ENCODE measurements around the gene REPS1. TPM values are rescaled to one million over a fixed set of nuclear protein-coding genes. Genes with fewer than 3 reads are reported as not detected.

Gene REPS1
- total and polyA plus RNA-seq, 2 donors (not counting 1 experiment from before 2014, with no cell fraction given): 38.1 to 57.1 TPM

DNA sequence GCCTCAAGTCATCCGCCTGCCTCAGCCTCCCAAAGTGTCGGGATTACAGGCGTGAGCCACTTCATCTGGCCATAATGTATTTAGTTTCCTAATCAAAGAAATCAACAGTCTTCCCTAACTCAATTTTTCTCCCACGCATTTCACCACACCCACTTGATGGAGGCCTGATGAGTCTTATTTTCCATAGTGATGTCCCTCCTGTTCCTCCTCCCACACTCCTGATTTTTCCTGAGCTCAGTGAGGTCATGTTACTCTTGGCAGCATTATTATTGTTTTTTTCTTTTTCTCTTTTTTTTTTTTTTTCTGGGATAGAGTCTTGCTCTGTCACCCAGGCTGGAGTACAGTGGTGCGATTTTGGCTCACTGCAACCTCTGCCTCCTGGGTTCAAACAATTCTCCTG lies 49.4 kb upstream of the REPS1 start:
- no peaks in the 10 kb centered on the region for H3K27me3 ChIP-seq (replicated peaks in 1 of 4; ENCODE audit: control extremely low read depth in 1 of 4, control insufficient read depth in 3 of 4, insufficient read depth in 4 of 4, low read length in 3 of 4)
- no peaks in the 10 kb centered on the region for H3K4me1 ChIP-seq (ENCODE audit: control insufficient read depth in 2 of 2, insufficient read depth in 2 of 2, low read length in 2 of 2)
- H3K36me3 ChIP-seq (replicated peaks in 1 of 2; ENCODE audit: control extremely low read depth in 1 of 2, control insufficient read depth in 1 of 2, extremely low read depth in 1 of 2, insufficient read depth in 2 of 2, low read length in 1 of 2): peaks cover 21 to 48% of the 10 kb centered on the region in 2 experiments
- no peaks in the 10 kb centered on the region for H3K9me3 Mint-ChIP-seq (ENCODE audit: insufficient read depth)
- no peak overlapping the region for H3K4me3 Mint-ChIP-seq
- peaks cover 6% of the 10 kb centered on the region for H3K4me1 Mint-ChIP-seq
- ATAC-seq (ENCODE audit: low read depth) (no peak), DNase-seq (no peak)
- H3K4me2 ChIP-seq (replicated peaks; ENCODE audit: low read depth, low read length, poor library complexity, severe bottlenecking): no peak overlapping the region
- CTCF ChIA-PET: interaction anchor here (1.0 kb wide), 1 partner anchor 12 kb away, joined by 3 read pairs; no protein-coding TSS in a partner anchor
- no peak overlapping the region for H2AFZ ChIP-seq (ENCODE audit: insufficient read depth, low read depth, low read length, poor library complexity, severe bottlenecking)
- no peak overlapping the region for H3K9ac ChIP-seq (ENCODE audit: low read length)
- no peak overlapping the region for H3K27ac Mint-ChIP-seq
- 100% methylated on average over 4 of the region's 5 CpGs for WGBS (ENCODE audit: insufficient coverage)
- no peak for TF ChIP-seq EZH2 (IDR thresholded peaks at IDR 0.05; ENCODE audit: borderline replicate concordance, insufficient read depth, low read depth, low read length, poor library complexity, severe bottlenecking)
- TF ChIP-seq, protein P1, sequence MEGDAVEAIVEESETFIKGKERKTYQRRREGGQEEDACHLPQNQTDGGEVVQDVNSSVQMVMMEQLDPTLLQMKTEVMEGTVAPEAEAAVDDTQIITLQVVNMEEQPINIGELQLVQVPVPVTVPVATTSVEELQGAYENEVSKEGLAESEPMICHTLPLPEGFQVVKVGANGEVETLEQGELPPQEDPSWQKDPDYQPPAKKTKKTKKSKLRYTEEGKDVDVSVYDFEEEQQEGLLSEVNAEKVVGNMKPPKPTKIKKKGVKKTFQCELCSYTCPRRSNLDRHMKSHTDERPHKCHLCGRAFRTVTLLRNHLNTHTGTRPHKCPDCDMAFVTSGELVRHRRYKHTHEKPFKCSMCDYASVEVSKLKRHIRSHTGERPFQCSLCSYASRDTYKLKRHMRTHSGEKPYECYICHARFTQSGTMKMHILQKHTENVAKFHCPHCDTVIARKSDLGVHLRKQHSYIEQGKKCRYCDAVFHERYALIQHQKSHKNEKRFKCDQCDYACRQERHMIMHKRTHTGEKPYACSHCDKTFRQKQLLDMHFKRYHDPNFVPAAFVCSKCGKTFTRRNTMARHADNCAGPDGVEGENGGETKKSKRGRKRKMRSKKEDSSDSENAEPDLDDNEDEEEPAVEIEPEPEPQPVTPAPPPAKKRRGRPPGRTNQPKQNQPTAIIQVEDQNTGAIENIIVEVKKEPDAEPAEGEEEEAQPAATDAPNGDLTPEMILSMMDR (IDR thresholded peaks at IDR 0.05): no peak
- no peak overlapping the region for H3K27ac ChIP-seq (ENCODE audit: low read length in 2 of 2)
- intact Hi-C loops (cut with micrococcal nuclease): loop anchor here (10.0 kb wide), 1 partner anchor 223 kb away; no protein-coding TSS in a partner anchor
- no peaks in the 10 kb centered on the region for H3K27me3 Mint-ChIP-seq
- H4K20me1 ChIP-seq (ENCODE audit: control insufficient read depth, insufficient read depth, low read length, poor library complexity, severe bottlenecking): peaks cover 16% of the 10 kb centered on the region
- POLR2A ChIA-PET: no interaction called here
- H3K4me3 ChIP-seq (ENCODE audit: control extremely low read depth in 1 of 5, extremely low read depth in 1 of 5, insufficient read depth in 1 of 5, low read depth in 2 of 5, low read length in 4 of 5): no peak overlapping the region
- H3K79me2 ChIP-seq (ENCODE audit: control insufficient read depth, insufficient read depth, low read length): peaks cover 26% of the 10 kb centered on the region
- H3K9me3 ChIP-seq (ENCODE audit: control extremely low read depth in 1 of 3, control insufficient read depth in 2 of 3, insufficient read depth in 1 of 3, low read length in 2 of 3): no peaks in the 10 kb centered on the region

- H3K9me3 Mint-ChIP-seq (ENCODE audit: insufficient read depth): no peaks in the 10 kb centered on the region
- H3K27ac Mint-ChIP-seq: no peak overlapping the region
- Histone ChIP-seq H3K9me3 (ENCODE audit: control extremely low read depth in 1 of 3, control insufficient read depth in 2 of 3, insufficient read depth in 1 of 3, low read length in 2 of 3) (no peaks in the 10 kb centered on the region), H3K9ac (ENCODE audit: low read length) (peak overlapping the region; percentile 97), H3K79me2 (ENCODE audit: control insufficient read depth, insufficient read depth, low read length) (peaks cover 60% of the 10 kb centered on the region), H4K20me1 (ENCODE audit: control insufficient read depth, insufficient read depth, low read length, poor library complexity, severe bottlenecking) (peaks cover 17% of the 10 kb centered on the region), H3K36me3 (replicated peaks in 1 of 2; ENCODE audit: control extremely low read depth in 1 of 2, control insufficient read depth in 1 of 2, extremely low read depth in 1 of 2, insufficient read depth in 2 of 2, low read length in 1 of 2) (peaks cover 4 to 20% of the 10 kb centered on the region in 2 experiments), H3K4me3 (ENCODE audit: control extremely low read depth in 1 of 5, extremely low read depth in 1 of 5, insufficient read depth in 1 of 5, low read depth in 2 of 5, low read length in 4 of 5) (peak overlapping the region; percentile 84 to 100 (median 89)), H3K4me2 (replicated peaks; ENCODE audit: low read depth, low read length, poor library complexity, severe bottlenecking) (peak overlapping the region; percentile 95), H3K27me3 (replicated peaks in 1 of 4; ENCODE audit: control extremely low read depth in 1 of 4, control insufficient read depth in 3 of 4, insufficient read depth in 4 of 4, low read length in 3 of 4) (no peaks in the 10 kb centered on the region), H3K27ac (ENCODE audit: low read length in 2 of 2) (peak overlapping the region; percentile 42 to 92), H3K4me1 (ENCODE audit: control insufficient read depth in 2 of 2, insufficient read depth in 2 of 2, low read length in 2 of 2) (peaks cover 27 to 28% of the 10 kb centered on the region in 2 donors), H2AFZ (ENCODE audit: insufficient read depth, low read depth, low read length, poor library complexity, severe bottlenecking) (peak overlapping the region; percentile 96)
- peaks cover 20% of the 10 kb centered on the region for H3K4me1 Mint-ChIP-seq
- H3K4me3 Mint-ChIP-seq: no peak overlapping the region
- DNase-seq (peak; percentile 83), ATAC-seq (ENCODE audit: low read depth) (peak; percentile 56)
- POLR2A ChIA-PET: interaction anchor here (0.6 to 1.6 kb wide), 2 partner anchors 344 to 1807 kb away, joined by 4 to 8 read pairs; partner anchors contain the start of gene CITED2
- intact Hi-C loops (cut with micrococcal nuclease): loop anchor here (1.0 to 10.0 kb wide), 6 partner anchors 42 to 344 kb away; partner anchors contain the start of genes CCDC28A, CITED2, HECA and REPS1
- CTCF ChIA-PET: interaction anchor here (1.1 to 3.1 kb wide), 11 partner anchors 12 to 339 kb away, joined by 3 to 15 read pairs (median 4); partner anchors contain the start of gene CCDC28A
- TF ChIP-seq EZH2 (IDR thresholded peaks at IDR 0.05; ENCODE audit: borderline replicate concordance, insufficient read depth, low read depth, low read length, poor library complexity, severe bottlenecking): no peak
- TF ChIP-seq, protein P1 (IDR thresholded peaks at IDR 0.05): no peak
- WGBS (ENCODE audit: insufficient coverage): 0% methylated on average over 1 of the region's 9 CpGs
- no peaks in the 10 kb centered on the region for H3K27me3 Mint-ChIP-seq
Observed at GRCh38 chr6:139030228-139030963, 42.3 kb upstream of the REPS1 start.
